ENCODE measurements around the gene SP4.
A peak's percentile ranks its signal among the peaks of the same experiment; 100 is the strongest.

SP4 gene

DNA sequence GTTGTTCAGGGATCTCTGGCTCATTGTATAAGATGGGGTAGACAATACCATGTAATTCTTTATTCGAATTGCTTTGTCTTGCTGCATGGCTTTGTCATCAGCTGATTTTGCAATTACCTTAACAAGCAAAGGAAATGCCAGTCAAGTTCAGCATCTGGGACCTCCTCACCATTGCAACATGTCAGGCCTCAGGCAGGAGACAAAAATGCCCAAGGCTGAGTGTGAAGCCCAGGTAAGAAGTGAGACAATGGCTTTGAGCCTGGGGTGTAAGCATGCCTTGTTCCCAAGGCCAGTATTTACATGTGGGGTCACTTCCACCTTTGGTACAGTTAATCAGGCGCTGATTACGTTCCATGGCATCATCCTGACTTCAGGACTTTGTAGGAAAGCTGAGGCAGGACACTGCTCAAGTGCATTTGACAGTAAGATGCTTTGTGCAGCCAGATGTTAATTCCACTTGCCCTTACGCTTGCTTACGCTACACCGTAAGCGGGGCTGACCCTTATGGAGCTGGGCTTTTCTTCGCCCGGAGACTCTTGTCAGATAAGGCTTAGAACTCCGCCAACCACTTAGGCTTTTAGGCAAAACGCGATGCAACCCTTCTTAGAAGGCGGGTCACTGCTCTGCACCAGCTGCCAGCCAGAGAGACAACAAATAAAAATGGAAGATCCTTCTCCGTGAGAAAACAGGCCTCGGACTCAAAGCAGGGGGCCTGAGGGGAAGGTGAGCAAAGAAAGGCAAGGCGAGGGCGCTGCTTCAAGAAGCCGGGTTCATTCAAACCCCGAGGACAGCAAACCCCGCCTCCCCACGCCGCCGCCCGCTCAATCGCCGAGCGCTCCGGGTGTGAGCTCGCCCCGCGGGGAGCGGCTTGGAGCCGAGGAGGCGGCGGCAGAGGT, 1.3 kb upstream of the SP4 start:
- H3K27ac Mint-ChIP-seq: peak overlapping the region; percentile 87
- H3K27me3 Mint-ChIP-seq (ENCODE audit: low read depth): no peaks in the 10 kb centered on the region
- peaks cover 35% of the 10 kb centered on the region for H3K4me1 Mint-ChIP-seq (ENCODE audit: low read depth)
- H3K4me3 Mint-ChIP-seq: peak overlapping the region; percentile 83
- DNase-seq (ENCODE audit: low spot score): no peak
- H3K36me3 Mint-ChIP-seq (ENCODE audit: low read depth): peaks cover 28% of the 10 kb centered on the region
- H3K9me3 Mint-ChIP-seq: no peaks in the 10 kb centered on the region

DNA sequence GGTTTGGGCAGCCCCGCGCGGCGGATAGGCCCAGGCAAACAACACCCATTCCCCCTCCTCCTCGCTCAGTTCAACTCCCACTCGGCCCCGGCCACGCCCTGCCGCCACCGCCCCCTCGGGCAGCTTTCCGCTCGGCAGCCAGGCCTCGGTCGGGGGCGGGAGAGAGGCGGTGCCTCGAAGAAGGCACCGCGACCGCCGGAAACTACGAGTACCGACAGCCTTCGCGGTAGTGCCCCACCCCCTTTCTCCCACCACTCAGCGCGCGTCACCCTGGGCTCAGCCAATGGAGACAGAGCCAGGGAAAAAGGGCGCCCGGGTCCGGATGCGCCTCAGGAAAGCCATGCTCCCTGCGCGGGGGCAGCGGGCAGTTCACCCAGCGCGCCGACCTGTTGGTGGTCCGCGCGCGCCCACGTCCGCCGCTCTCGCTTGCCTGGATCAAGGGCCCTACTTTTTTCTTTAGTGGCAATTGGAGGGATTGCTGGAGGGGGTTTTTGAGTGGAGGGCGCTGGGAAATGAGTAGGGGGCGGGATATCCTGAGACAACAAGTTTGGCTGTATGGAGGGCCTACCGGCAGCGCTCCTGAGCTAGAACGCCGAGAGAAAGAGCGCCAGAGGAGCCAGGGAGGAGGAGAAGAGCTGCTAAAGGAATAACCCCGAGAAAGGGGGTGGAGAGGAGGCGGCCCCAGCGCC, 557 bp upstream of the SP4 start:
- Mint-ChIP-seq H3K27ac (peak overlapping the region; percentile 99), H3K36me3 (ENCODE audit: low read depth) (peaks cover 32% of the 10 kb centered on the region), H3K4me3 (peak overlapping the region; percentile 100), H3K9me3 (no peaks in the 10 kb centered on the region), H3K27me3 (ENCODE audit: low read depth) (no peaks in the 10 kb centered on the region), H3K4me1 (ENCODE audit: low read depth) (peaks cover 39% of the 10 kb centered on the region)
- peak; percentile 99 for DNase-seq (ENCODE audit: low spot score)

DNA sequence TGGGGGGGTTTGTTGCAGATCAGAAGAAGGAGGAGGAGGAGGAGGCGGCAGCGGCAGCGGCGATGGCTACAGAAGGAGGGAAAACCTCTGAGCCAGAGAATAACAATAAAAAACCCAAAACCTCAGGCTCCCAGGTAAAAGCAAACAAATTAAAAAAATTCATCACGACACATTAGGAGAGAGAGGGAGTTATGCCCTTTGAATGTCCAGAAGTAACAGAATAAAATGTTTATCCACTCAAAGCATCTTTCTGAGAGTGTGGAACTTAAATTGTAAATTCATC, 717 bp downstream of the SP4 start:
- Mint-ChIP-seq H3K36me3 (ENCODE audit: low read depth) (peaks cover 45% of the 10 kb centered on the region), H3K9me3 (no peaks in the 10 kb centered on the region), H3K4me3 (peak overlapping the region; percentile 100), H3K27ac (peak overlapping the region; percentile 98), H3K27me3 (ENCODE audit: low read depth) (no peaks in the 10 kb centered on the region), H3K4me1 (ENCODE audit: low read depth) (peaks cover 48% of the 10 kb centered on the region)
- no peak for DNase-seq (ENCODE audit: low spot score)

DNA sequence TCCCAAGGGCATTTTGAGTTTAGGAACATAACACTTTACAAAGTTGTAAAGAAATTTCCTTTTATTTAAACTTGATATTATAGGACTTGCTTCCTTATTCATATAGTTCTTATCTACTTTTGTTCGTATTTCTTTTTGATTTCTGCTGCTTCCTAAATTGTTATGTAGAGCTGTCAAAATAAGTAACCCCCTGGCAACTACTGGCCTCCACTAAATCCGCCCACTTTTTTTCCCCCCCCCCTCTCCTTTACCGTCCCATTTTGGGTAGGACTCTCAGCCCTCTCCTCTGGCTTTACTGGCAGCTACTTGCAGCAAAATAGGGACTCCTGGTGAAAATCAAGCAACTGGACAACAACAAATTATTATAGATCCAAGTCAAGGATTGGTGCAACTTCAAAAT, 1.1 kb downstream of the SP4 start:
- Mint-ChIP-seq H3K27ac (peak overlapping the region; percentile 98), H3K9me3 (no peaks in the 10 kb centered on the region), H3K4me3 (peak overlapping the region; percentile 100), H3K4me1 (ENCODE audit: low read depth) (peaks cover 48% of the 10 kb centered on the region), H3K27me3 (ENCODE audit: low read depth) (no peaks in the 10 kb centered on the region), H3K36me3 (ENCODE audit: low read depth) (peaks cover 48% of the 10 kb centered on the region)
- no peak for DNase-seq (ENCODE audit: low spot score)

DNA sequence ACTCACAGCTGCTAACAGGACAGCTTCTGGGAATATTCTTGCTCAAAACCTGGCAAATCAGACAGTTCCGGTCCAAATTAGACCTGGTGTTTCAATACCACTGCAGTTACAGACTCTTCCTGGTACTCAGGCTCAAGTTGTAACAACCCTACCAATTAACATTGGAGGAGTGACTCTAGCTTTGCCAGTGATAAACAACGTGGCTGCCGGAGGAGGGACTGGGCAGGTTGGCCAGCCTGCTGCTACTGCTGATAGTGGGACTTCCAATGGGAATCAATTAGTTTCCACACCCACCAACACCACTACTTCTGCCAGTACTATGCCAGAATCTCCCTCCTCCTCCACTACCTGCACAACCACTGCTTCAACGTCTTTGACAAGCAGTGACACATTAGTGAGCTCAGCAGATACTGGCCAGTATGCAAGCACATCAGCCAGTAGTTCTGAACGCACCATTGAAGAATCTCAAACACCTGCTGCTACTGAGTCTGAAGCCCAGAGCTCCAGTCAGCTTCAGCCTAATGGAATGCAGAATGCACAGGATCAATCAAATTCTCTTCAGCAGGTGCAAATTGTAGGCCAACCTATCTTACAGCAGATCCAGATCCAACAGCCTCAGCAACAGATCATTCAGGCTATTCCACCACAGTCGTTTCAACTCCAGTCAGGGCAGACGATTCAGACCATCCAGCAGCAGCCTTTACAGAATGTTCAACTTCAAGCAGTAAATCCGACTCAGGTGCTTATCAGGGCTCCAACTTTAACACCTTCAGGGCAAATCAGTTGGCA, 2.1 kb downstream of the SP4 start:
- Mint-ChIP-seq H3K36me3 (ENCODE audit: low read depth) (peaks cover 56% of the 10 kb centered on the region), H3K27ac (peak overlapping the region; percentile 98), H3K9me3 (no peaks in the 10 kb centered on the region), H3K27me3 (ENCODE audit: low read depth) (no peaks in the 10 kb centered on the region), H3K4me1 (ENCODE audit: low read depth) (peaks cover 52% of the 10 kb centered on the region), H3K4me3 (peak overlapping the region; percentile 100)
- no peak for DNase-seq (ENCODE audit: low spot score)

DNA sequence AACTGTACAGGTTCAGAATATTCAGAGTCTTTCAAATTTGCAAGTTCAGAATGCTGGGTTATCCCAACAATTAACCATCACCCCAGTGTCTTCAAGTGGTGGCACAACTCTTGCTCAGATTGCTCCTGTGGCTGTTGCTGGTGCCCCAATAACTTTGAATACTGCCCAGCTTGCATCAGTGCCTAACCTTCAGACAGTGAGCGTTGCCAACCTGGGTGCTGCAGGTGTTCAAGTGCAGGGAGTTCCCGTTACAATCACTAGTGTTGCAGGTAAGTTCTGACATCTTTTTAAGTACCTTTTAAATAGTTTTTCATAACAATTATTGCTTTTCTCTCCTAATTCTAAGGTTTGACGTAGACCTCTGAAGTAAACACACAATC, 2.7 kb downstream of the SP4 start:
- Mint-ChIP-seq H3K27me3 (ENCODE audit: low read depth) (no peaks in the 10 kb centered on the region), H3K27ac (peak overlapping the region; percentile 22), H3K4me1 (ENCODE audit: low read depth) (peaks cover 54% of the 10 kb centered on the region), H3K9me3 (no peaks in the 10 kb centered on the region), H3K36me3 (ENCODE audit: low read depth) (peaks cover 60% of the 10 kb centered on the region), H3K4me3 (peak overlapping the region; percentile 100)
- DNase-seq (ENCODE audit: low spot score): no peak

DNA sequence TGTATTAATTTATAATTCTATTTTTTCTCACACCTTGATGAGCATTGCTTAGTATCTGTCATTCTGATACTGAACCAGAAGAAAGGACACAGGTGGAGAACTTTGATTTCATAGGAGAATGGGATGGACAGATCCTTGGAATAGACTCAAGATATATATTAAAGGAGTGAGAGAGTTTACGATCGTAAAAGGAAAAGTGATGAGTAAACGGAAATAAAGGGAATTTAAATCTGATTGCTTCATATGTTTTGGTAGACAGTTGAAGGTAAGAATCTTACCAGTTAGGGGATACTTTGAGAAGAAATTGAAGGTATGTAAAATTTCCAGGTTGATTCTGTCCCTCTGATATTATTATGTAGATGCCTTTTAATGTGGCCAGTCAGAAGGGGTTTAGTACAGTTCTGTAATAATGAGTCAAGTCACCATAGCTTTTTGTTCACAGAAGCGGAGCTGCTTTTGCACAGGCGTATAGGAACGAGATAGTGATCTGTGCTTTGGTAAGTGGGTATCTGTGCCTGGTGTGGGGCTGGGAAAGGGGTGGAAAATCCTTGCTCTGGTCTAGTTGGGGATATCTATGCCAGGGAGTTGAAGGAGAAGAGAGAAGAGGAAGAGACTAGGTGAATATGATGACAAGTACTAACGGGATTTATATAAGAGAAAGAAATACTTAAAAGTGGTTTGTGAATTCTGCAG, 15.4 kb downstream of the SP4 start:
- Mint-ChIP-seq H3K4me3 (no peak overlapping the region), H3K27ac (peak overlapping the region; percentile 40), H3K4me1 (ENCODE audit: low read depth) (peaks cover 36% of the 10 kb centered on the region), H3K27me3 (ENCODE audit: low read depth) (no peaks in the 10 kb centered on the region), H3K36me3 (ENCODE audit: low read depth) (peaks cover 71% of the 10 kb centered on the region), H3K9me3 (peaks cover 4% of the 10 kb centered on the region)
- no peak for DNase-seq (ENCODE audit: low spot score)

DNA sequence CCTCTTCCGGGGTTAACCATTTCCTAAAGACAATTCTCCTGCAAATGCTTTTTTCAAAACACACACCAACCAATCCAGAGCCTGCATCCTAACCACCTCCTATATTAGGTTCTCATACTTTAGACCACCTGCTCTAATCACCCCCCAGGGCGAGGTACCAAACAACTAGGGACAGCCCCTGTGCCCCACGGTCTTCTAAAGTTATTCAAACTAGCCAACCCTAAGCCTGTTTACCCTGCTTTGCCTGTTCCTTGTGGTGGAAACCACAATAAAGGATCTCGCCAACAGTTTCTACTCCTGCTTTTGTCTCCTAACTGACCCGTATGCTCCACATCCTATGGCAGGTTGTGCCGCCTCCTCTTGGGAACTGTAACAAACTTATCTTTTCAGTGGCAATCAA, 21.1 kb downstream of the SP4 start:
- peaks cover 37% of the 10 kb centered on the region for H3K4me1 Mint-ChIP-seq (ENCODE audit: low read depth)

DNA sequence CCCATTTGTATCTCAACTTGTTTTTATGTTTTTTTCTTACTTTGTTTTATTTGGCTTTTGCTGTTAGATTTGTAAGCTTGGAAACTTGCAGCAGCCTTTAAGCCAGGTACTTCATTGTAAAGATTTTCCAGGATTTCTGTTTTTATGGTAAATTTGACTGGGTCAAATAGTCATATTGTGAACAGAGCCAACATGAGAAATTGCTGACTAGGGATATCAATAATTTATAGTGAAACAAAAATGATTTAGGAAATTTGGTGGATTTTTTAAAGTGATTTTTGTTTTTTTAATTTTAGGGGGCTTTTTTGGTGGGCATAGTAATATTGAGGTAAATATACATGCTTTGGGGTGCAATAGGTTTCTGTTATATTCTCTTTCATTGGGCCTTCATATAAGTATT, 22.2 kb downstream of the SP4 start:
- H3K27me3 Mint-ChIP-seq (ENCODE audit: low read depth): no peaks in the 10 kb centered on the region
- peaks cover 29% of the 10 kb centered on the region for H3K4me1 Mint-ChIP-seq (ENCODE audit: low read depth)
- DNase-seq (ENCODE audit: low spot score): no peak
- H3K36me3 Mint-ChIP-seq (ENCODE audit: low read depth): peaks cover 78% of the 10 kb centered on the region
- no peak overlapping the region for H3K4me3 Mint-ChIP-seq
- H3K27ac Mint-ChIP-seq: peak overlapping the region; percentile 52
- H3K9me3 Mint-ChIP-seq: peaks cover 53% of the 10 kb centered on the region

More for the DNA sequence above, 21.1 kb downstream of the SP4 start:
- H3K4me3 Mint-ChIP-seq: no peak overlapping the region
- H3K27ac Mint-ChIP-seq: no peak overlapping the region
- H3K9me3 Mint-ChIP-seq: peaks cover 42% of the 10 kb centered on the region
- peaks cover 76% of the 10 kb centered on the region for H3K36me3 Mint-ChIP-seq (ENCODE audit: low read depth)
- no peak for DNase-seq (ENCODE audit: low spot score)
- no peaks in the 10 kb centered on the region for H3K27me3 Mint-ChIP-seq (ENCODE audit: low read depth)

DNA sequence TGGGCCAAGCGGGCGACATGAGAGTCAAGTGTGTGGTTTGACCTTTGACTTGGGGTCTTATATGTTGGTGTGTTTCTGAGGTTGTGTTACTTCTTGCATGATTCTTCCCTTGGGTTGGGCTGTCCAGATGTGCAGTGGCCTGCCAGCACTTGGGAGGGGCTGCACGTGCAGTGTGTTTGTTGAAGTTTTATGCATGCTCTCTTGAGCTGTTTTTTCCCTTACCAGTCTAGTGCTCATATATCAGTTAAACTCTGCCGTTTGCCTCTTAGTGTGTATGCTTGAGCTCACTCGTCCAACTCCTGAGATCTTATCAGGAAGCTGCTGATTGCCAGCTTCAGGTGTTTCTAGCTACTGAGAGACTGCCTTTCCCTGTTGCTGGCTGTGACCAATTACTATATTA, 23.1 kb downstream of the SP4 start:
- Mint-ChIP-seq H3K9me3 (peaks cover 59% of the 10 kb centered on the region), H3K27me3 (ENCODE audit: low read depth) (no peaks in the 10 kb centered on the region), H3K36me3 (ENCODE audit: low read depth) (peaks cover 80% of the 10 kb centered on the region), H3K4me1 (ENCODE audit: low read depth) (peaks cover 27% of the 10 kb centered on the region), H3K4me3 (peak overlapping the region; percentile 10), H3K27ac (peak overlapping the region; percentile 9)
- no peak for DNase-seq (ENCODE audit: low spot score)

DNA sequence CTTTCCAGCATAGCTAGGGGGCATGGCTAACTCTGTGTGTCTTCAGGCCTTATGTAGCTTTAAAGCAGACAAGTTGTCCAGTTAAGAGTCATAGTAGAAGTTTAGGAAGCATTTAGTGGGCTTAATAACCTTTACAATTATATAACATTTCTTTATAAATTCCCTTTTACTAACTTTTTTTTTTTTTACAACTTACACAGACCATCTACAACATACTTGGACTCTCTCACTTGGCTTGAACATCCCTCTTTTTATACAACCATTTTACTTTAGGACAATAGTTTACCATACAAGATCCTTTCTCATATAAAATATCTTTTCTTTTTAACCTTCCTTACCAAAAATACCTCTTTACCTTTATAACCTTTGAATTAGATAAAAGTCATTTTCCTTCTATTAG, 26.3 kb downstream of the SP4 start:
- Mint-ChIP-seq H3K36me3 (ENCODE audit: low read depth) (peaks cover 82% of the 10 kb centered on the region), H3K27ac (no peak overlapping the region), H3K27me3 (ENCODE audit: low read depth) (no peaks in the 10 kb centered on the region), H3K9me3 (peaks cover 60% of the 10 kb centered on the region), H3K4me3 (no peak overlapping the region), H3K4me1 (ENCODE audit: low read depth) (peaks cover 20% of the 10 kb centered on the region)
- no peak for DNase-seq (ENCODE audit: low spot score)

DNA sequence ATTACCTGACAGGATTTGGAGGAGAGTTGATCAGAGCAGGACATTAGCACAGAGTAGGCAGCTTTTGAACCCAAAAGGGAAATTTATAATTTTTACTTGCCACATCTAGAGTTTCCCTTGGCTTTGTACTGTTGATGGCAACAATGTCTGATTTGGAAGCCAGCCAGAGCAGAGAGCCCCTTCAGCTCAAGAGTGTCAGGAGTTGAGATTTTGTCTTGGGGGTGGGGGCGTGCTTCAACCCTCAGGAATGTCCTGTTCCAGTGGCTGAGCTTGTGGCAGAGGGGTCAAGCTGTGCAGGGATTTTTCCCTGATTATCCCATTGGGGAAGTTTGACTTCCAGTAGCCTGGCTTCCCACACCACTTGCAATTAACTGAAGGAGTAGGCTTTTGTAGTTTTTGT, 27.0 kb downstream of the SP4 start:
- Mint-ChIP-seq H3K4me3 (no peak overlapping the region), H3K27ac (no peak overlapping the region), H3K27me3 (ENCODE audit: low read depth) (no peaks in the 10 kb centered on the region), H3K36me3 (ENCODE audit: low read depth) (peaks cover 85% of the 10 kb centered on the region), H3K9me3 (peaks cover 62% of the 10 kb centered on the region), H3K4me1 (ENCODE audit: low read depth) (peaks cover 19% of the 10 kb centered on the region)
- no peak for DNase-seq (ENCODE audit: low spot score)

DNA sequence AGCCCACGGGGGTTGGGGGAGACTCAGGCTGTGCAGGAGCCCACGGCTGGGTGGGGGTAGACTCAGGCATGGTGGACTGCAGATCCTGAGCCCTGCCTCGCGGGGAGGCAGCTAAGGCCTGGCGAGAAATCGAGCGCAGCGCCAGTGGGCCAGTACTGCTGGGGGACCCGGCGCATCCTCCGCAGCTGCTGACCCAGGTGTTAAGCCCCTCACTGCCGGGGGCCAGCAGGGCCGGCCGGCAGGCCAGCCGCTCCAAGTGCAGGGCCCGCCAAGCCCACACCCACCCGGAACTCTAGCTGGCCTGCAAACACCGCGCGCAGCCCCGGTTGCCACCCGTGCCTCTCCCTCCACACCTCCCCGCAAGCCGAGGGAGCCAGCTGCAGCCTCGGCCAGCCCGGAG, 33.4 kb downstream of the SP4 start:
- H3K4me1 Mint-ChIP-seq (ENCODE audit: low read depth): peaks cover 20% of the 10 kb centered on the region
- H3K36me3 Mint-ChIP-seq (ENCODE audit: low read depth): peaks cover 65% of the 10 kb centered on the region
- no peak for DNase-seq (ENCODE audit: low spot score)
- H3K27me3 Mint-ChIP-seq (ENCODE audit: low read depth): no peaks in the 10 kb centered on the region
- H3K4me3 Mint-ChIP-seq: no peak overlapping the region
- no peak overlapping the region for H3K27ac Mint-ChIP-seq
- H3K9me3 Mint-ChIP-seq: peaks cover 14% of the 10 kb centered on the region
